HL-60/S4 treated with phorbol 12-myristate 13-acetate at 8.2 ng/mL for 4 days and 3 days (cell line): ENCODE data around the gene CNPY4.

Experiments used
- in situ Hi-C: fragments of 300-500 bp; cut with MboI; formaldehyde crosslinking; loops from 2 replicates; pipeline ENCODE4 v1.15.0; 2022; ENCODE audit warnings: low sequenced_read_pairs

The CNPY4 gene, protein sequence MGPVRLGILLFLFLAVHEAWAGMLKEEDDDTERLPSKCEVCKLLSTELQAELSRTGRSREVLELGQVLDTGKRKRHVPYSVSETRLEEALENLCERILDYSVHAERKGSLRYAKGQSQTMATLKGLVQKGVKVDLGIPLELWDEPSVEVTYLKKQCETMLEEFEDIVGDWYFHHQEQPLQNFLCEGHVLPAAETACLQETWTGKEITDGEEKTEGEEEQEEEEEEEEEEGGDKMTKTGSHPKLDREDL

DNA sequence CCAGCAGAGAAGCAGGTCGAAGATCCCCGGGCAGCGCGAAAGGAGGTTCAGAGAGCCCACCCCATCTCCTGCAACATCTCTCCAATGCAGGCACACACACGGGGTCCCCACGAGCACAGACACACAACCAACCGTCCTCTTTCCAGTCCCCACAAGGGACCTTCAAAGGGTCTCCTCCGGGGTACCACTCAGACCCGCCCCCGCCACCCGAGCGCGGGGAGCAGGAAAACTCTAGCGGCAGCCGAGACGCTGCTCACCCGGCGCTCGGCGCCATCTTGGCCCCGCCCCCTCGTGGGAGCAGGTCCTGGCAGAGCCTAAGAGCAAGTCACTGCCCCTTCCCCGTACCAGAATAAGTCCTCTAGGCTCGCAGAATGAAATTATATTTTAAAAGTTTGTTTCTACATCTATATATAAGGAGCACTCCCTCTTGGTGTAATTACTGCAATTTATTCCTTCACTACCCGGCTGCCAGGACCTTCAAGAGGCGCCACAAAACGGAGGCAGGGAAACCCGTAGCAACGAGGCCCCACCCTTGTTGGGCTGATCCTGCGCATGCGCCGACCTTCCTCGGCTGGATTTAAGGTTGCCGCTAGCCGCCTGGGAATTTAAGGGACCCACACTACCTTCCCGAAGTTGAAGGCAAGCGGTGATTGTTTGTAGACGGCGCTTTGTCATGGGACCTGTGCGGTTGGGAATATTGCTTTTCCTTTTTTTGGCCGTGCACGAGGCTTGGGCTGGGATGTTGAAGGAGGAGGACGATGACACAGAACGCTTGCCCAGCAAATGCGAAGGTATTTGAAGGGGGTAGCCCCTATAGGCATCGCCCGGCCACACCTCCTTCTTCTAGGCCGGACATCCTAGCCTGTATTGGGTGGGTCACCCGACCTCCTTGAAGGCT lies at the start of gene CNPY4, which contains the start of gene TAF6:
TSS of gene CNPY4 (plus strand) at position 563 of the 898 bp plus-strand sequence. CDS start at position 674, 111 bp downstream.
TSS of gene TAF6 (minus strand) at position 287 of the 898 bp plus-strand sequence. CDS start 5,149 bp downstream, outside the sequence.
- in situ Hi-C loops = no loop called here

DNA sequence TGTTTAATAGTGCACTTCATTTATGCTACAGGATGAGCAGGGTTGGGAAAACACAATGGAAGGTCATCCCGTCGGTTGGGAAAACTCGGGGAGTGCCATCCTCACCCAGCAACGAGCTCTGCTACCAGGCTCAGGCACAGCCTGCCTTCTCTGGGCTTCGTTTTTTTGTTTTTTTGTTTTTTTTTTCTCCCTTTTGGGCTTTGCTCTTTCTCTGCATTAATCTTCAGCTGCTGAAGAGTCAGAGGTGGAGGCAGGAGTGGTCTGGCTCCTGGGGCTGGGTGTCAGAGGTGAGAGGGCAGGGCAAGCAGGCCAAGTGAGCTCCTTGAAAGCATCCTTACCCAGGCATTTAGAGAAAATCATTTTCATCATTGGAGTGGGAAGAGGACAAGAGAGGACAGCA lies 49.4 kb upstream of the CNPY4 start:
- in situ Hi-C loops = no loop called here

DNA sequence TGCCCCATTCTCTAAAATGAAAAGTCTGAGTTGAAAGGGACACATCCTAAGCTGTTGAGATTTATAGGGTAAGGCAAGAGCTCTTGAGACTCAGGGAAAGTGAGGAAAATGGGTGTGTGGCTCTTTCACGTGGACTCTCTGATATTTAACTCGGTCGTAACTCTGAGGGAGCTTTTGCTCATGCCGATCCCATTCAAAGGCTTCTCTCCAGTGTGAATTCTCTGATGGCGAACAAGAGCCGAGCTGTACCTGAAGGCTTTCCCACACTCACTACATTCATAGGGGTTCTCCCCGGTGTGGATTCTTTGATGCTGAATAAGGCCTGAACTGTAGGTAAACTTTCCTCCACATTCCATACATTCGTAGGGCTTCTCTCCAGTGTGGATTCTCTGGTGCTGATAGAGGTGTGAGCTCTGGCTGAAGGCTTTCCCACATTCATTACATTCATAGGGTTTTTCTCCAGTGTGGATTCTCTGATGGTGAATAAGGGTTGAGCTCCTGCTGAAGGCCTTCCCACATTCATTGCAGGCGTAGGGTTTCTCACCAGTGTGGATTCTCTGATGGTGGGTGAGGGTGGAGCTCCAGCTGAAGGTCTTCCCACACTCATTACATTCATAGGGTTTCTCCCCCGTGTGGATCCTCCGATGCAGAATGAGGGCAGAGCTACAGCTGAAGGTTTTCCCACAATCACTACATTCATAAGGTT lies 48.3 kb upstream of the CNPY4 start:
- in situ Hi-C loops = no loop called here

DNA sequence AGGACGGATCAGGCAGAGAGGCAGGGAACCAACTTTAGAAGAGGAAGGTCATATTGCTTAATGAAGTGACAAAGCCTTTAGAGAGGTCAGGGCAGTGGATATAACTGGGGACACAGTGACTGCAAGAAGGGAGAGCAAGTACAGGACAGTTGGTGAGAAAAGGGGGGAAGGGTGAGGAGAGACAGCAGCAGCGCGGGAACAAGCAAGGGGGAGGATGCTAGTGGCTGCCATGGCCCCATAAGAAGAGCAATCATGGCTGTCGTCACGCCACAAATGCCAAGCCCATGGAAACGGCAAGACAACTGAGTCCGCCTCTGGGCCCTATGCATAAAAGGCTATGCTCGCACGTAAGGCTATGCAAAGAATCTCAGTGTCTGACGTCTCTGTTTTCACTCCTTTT lies 47.0 kb upstream of the CNPY4 start:
- in situ Hi-C loops = no loop called here

DNA sequence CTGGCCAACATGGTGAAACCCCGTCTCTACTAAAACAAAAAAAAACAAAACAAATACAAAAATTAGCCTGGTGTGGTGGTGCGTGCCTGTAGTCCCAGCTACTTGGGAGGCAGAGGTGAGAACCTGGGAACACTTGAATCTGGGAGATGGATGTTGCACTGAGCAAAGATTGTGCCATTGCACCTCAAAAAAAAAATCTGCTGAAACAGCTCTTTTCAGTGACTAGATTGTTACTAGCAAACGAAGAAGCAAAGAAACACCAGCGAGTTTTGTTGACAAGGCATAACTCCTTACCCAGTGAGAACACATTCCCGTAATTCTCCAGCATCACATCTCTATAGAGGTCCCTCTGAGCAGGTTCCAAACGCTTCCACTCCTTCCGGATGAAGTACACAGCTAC lies 44.6 kb upstream of the CNPY4 start:
- in situ Hi-C loops = no loop called here

DNA sequence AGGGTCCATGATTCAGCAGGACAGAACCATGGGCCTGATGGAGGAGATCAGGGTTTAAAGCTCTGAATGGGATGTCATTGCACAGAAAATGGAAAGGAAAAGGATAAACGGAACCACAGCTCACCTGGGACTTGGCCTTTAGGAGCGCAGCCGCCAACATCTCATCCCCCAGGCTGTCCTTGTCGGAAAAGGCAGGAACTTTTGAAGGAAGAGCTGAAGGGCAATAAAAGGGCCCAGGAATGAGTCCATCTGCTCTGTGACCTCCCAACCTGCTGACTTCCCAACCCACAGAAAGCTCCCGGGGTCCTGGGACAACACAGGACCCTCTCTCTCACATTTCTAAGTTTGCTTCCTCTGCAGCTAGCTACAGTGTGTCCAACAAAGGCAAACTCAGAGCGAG lies 44.0 kb upstream of the CNPY4 start:
- in situ Hi-C loops = no loop called here

DNA sequence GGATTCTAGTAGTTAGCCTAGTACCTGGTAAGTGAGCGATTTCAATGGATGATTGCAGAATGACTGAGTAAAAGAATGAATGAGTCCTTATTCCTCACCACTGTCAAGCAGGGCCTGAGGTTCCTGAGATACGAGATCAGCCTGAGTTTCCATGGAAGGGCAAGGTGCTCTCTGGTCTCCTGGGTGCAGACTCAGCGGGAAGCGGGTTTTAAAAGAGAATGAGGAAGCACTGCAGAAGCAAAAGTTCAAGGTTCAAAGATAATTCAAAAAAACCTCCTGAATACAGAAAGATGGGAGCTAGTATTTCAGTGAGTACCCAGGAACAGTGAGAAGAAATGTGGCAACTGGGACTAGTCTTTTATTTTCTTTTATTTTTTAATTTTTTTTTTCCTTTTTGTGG lies 42.2 kb upstream of the CNPY4 start:
- in situ Hi-C loops = no loop called here

DNA sequence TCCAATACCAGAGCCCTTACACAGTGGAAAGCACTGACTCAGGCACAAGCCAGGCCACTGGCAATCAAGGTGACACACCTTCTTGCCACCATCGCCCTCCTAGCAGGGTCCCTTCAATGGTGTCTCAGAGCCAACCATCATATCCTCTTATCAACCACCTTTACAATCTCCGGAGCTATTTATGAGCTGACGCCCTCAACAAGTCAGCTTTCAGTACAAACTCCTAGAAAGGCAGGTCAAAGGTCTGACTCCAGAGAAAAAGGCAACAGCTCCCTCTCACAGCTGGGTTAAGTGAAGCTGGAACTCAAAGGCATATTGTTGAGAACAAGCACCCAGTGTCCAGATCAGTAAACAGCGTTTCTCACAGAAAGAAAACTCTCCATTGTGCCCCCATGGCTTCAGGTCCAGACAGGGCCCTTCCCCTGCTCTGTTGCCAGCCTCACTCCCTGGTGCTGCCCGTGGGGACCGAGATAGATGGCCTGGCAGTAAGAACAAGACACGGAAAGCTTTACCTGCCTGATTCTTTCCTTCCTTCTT lies 40.3 kb upstream of the CNPY4 start:
- in situ Hi-C loops = no loop called here

DNA sequence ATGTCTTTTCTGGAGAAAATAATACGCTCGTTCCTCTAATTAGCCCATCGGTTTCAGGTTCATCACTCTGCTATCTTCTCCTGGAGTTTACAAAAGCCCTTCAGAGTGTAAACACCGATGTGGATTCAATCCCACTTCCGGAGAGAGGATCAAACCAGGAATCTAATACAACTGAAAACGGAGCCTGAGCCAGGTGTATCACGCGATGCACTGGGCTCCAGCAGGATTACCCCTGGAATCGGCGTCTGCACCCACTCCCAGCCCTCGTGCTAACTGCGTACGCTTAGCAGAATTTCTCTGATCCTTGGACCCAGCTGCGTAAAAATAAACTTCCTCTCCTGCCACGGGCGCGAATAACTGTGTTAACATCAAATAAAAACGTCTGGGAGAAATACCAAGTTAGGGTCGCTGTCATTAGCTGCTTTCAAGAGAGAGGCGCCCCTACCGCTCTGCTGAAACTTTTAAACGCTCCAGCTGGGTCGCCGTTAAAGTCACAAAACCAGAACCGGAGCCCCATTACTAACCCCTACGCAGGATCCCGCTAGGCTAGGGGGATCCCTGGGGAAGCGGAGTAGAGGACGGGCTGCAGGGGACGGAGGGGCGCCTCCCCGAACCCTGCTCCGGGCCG lies 38.4 kb upstream of the CNPY4 start:
- in situ Hi-C loops = no loop called here

DNA sequence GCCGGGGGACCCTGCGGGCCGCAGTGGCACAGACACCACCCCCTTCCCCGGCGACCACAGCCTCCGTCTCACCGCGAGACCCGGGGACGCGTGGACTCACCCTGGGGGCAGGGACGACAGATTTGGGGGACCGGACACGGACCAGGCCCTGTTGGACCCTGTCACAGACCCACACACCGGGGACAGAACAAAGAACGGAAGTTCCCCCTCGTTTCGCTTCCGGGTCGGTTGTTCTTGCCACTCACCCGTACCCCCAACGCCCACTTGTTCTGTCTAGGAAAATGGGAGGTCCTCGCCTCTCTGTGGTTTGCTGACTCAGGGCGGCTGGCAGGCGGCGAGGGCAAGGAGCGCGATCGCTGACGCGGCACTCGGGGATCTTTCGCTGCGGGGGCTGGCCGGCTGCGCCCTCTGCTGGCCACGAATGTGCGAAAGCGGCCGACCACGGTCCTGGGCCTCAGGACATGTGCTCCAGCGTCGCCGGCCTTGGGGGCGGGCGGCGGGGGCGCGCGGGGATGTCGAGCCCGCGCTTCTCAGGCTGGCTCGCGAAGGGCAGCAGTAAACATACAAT lies 37.8 kb upstream of the CNPY4 start, which contains the start of gene ZNF3:
TSS of gene ZNF3 (minus strand) at position 189 of the 568 bp plus-strand sequence. CDS start 4,366 bp downstream, outside the sequence.
- in situ Hi-C loops = no loop called here

DNA sequence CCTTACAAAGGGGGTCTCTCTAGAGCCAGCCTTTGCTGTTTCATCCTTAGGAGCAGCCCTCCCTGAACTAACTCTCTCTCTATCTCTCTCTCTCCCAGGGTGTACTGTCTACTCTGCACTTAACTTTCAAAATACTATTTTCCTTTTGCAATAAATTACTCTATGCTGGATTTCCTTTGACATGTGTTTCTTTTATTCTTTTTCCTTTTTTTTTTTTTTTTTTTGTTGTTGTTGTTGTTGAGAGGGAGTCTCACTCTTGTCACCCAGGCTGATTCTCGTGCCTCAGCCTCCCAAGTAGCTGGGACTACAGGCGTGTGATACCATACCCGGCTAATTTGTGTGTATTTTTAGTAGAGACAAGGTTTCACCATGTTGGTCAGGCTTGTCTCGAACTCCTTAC lies 36.5 kb upstream of the CNPY4 start:
- in situ Hi-C loops = no loop called here

DNA sequence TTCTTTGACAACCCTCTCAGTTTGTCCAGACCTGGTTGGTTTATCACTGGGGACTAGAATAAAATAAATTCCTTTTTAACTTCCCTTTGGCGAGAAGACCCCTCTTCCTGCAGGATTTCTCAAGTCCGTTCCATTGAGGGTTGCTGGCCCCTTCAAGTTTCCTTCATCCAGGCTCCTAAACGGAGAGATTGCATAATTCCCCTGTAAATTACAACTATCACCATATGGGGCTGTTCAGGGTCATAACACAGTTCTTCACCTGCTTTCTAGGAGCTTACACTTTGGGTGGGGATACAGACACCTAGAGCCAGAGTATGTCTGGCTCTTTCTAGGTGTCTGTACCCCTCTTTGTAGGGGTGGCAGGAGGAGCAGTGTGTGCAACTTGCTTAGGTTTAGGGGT lies 33.9 kb upstream of the CNPY4 start:
- in situ Hi-C loops = no loop called here

DNA sequence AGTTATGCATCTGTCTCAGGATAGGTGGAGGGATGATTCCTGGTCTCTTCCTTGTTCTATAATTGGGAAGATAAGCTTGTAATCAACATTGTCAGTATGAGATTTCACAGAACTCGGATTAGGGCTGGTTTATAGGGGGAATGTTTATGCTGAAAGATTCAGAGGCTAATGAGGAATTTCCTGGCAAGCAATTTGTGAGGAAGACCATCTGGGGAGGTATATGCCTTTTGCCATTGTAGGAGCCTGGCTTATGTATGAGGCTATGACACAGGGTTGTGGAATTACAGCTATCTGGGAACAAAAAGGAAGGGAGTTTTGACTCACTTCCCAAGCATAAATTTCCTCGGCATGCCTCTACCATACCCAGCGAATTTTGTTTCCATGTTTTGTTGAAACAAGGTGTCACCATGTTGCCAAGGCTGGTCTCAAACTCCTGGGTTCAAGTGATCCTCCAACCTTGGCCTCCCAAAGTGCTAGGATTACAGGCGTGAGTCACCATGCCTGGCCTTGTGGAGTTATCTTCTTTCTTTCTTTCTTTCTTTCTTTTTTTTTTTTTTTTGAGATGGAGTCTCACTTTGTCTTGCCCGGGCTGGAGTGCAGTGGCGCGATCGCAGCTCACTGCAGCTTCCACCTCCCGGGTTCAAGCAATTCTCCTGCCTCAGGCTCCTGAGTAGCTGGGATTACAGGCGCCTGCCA lies 32.2 kb upstream of the CNPY4 start:
- in situ Hi-C loops = no loop called here

DNA sequence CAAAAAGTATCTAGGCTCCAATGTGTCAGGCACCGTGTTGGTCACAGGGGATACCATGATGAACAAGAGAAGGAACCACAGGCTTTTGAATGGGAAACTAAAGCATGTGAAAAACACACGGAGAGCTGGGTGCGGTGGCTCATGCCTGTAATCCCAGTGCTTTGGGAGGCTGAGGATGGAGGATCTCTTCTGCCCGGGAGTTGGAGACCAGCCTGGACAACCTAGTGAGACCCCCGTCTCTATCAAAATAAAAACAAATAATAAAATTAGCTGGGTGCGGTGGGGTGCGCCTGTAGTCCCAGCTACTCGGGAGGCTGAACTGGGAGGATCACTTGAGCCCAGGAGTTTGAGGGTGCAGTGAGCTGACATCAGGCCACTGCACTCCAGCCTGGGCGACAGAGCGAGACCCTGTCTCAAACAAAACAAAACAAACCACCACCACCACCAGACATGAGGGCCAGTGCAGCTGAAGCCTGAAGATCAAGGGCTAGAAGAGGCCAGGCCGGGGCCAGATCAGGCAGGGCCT lies 31.3 kb upstream of the CNPY4 start:
- in situ Hi-C loops = no loop called here

DNA sequence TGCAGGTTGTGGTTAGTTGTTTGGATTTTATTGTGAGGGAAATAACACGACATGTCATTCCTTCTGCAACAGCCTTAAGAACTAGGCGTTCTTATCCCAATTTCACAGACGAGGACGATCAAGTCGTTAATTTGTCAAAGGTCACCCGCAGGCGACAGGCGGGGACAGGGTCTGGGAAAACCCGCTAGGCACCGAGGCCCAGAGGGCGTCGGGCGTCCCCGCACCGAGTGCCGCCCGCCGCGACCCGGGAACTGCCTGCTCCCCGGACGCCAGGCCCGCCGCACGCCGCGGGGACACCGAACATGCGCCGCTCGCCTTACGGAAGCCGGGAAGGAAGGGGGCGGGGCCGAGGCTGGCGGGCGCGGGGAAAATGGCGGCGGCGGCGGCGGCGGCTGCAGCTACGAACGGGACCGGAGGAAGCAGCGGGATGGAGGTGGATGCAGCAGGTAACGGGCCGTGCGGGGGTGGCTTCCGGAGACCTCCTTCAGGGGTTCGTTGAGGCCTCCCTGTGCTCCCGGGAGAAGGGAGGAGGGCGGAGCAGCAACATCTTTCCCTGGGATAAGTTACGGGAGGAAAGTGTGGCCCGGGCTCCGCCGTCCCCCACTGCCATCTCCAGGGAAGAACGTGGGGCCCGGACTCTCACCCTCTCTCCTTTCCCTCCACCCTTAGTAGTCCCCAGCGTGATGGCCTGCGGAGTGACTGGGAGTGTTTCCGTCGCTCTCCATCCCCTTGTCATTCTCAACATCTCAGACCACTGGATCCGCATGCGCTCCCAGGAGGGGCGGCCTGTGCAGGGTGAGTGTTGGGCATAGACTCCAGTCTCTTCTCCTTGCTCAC lies 30.6 kb upstream of the CNPY4 start, which contains the start of gene COPS6:
TSS of gene COPS6 (plus strand) at position 349 of the 837 bp plus-strand sequence. CDS start at position 371, 22 bp downstream.
- in situ Hi-C loops = no loop called here

DNA sequence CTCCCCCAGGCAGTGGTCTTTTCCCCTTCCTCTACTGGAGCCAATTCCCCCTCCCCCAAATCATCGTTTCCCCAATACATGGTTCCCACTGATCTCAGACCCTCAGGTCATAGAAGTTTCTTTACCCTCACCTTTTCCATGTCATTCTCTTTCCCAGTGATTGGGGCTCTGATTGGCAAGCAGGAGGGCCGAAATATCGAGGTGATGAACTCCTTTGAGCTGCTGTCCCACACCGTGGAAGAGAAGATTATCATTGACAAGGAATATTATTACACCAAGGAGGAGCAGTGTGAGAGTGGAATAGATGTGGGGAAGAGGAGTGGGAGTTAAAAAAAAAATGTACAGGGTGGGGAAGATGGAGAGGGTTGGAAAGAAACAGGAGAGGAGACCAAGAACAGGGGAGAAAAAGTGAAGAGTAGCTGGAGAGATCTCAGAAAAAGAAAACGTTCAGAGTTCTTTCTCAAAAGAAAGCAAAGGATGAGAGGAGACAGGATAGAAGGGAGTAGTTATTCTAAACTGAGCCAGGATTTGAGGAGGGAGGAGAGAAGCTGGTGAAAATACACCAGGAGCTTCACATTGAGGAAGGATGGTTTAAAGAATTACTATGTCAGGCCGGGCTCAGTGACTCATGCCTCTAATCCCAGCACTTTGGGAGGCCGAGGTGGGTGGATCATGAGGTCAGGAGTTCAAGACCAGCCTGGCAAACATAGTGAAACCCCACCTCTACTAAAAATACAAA lies 29.8 kb upstream of the CNPY4 start:
- in situ Hi-C loops = no loop called here

DNA sequence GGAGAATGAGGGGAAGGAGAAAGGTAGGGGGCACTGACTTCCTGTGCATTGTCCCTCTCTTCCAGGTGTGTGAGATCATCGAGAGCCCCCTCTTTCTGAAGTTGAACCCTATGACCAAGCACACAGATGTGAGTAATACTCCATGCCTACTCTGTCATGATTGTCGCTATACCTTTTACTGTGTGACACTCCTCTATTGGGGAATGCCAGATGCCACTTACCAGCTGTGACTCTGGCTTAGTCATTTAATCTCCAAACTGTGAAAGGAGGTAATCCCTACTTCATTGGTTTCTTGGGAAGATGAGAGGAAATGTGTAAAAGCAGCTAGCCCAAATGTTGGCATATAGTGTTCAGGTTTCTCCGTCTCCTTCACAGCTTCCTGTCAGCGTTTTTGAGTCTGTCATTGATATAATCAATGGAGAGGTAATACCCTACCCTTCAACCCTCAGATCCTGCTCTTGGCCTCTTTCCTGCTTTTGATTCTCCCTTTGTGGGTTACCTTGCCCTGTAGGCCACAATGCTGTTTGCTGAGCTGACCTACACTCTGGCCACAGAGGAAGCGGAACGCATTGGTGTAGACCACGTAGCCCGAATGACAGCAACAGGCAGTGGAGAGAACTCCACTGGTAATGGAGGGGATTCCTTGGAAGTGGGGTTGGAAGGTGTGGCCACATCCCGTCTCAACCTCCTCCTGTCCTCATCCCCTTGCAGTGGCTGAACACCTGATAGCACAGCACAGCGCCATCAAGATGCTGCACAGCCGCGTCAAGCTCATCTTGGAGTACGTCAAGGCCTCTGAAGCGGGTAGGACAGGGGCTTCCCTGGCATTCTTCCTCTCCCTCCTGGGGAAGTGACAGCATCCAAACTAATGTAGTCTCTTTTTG lies 28.7 kb upstream of the CNPY4 start:
- in situ Hi-C loops = no loop called here
